ENCODE measurements around the gene CALM1. TPM values are rescaled to one million over a fixed set of nuclear protein-coding genes. Genes with fewer than 3 reads are reported as not detected.

Gene CALM1
- total RNA-seq, 6 donors from 2014 or later, result 186 to 586 (median 415) TPM

- H3K27me3 ChIP-seq, result no peaks in the 10 kb centered on the region
- no peak overlapping the region for H3K4me3 ChIP-seq
- ATAC-seq (ENCODE audit: low FRiP score in 2 of 2) (no peak), DNase-seq (peak in 1 of 2 donors; percentile 20)
- TF ChIP-seq CTCF (IDR thresholded peaks at IDR 0.05), result no peak
- TF ChIP-seq POLR2A (IDR thresholded peaks at IDR 0.05), result no peak
- no peak for TF ChIP-seq POLR2AphosphoS5 (IDR thresholded peaks at IDR 0.05)
- TF ChIP-seq EP300 (IDR thresholded peaks at IDR 0.05), result no peak
- peaks cover 0 to 10% (median 3%) of the 10 kb centered on the region in 4 donors for H3K4me1 ChIP-seq
- peaks cover 0 to 12% (median 1%) of the 10 kb centered on the region in 4 donors for H3K9me3 ChIP-seq
- 92 to 96% methylated on average over 13 of the region's 13 CpGs for WGBS, 2 donors
- H3K36me3 ChIP-seq, result no peaks in the 10 kb centered on the region
- H3K27ac ChIP-seq, result no peak overlapping the region
Measured at GRCh38 chr14:90451443-90451842, 54.6 kb downstream of the CALM1 start.

DNA sequence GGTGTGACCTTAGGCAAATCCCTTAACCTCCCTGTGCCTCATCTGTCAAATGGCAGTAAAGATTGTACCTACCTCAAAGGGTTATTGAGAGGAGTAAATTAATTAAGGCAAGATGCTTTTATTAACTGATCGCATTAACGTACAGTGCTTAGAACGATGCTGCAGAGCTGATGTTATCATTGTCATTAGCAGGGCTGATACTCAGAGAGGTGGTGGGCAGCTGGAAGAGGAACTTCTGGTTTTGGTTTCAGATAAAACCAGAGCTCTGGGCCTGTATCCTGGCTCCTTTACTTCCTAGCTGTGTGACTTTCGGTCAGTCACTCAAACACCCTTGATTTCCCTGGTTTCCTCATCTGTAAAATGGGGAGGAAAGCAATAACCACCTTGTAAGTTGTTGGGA lies 55.1 kb downstream of the CALM1 start:
- WGBS, 2 donors, result 59 to 62% methylated on average over 4 of the region's 4 CpGs
- Histone ChIP-seq H3K27me3 (no peaks in the 10 kb centered on the region), H3K27ac (no peak overlapping the region), H3K4me1 (peaks cover 0 to 10% (median 3%) of the 10 kb centered on the region in 4 donors), H3K36me3 (no peaks in the 10 kb centered on the region), H3K4me3 (no peak overlapping the region), H3K9me3 (peaks cover 0 to 12% (median 1%) of the 10 kb centered on the region in 4 donors)
- TF ChIP-seq POLR2A (IDR thresholded peaks at IDR 0.05) (no peak), CTCF (IDR thresholded peaks at IDR 0.05) (no peak), POLR2AphosphoS5 (IDR thresholded peaks at IDR 0.05) (no peak), EP300 (IDR thresholded peaks at IDR 0.05) (no peak)
- DNase-seq, result no peak
- no peak for ATAC-seq (ENCODE audit: low FRiP score in 2 of 2)

GRCh38 chr14:90452366-90452765 lies 55.5 kb downstream of the CALM1 start:
- no peaks in the 10 kb centered on the region for H3K36me3 ChIP-seq
- H3K9me3 ChIP-seq, result peaks cover 0 to 10% (median 0%) of the 10 kb centered on the region in 4 donors
- H3K4me1 ChIP-seq, result peaks cover 0 to 10% (median 3%) of the 10 kb centered on the region in 4 donors
- no peak overlapping the region for H3K27ac ChIP-seq
- no peak for DNase-seq
- ATAC-seq (ENCODE audit: low FRiP score in 2 of 2), result no peak
- TF ChIP-seq POLR2A (IDR thresholded peaks at IDR 0.05), result no peak
- TF ChIP-seq EP300 (IDR thresholded peaks at IDR 0.05), result no peak
- TF ChIP-seq POLR2AphosphoS5 (IDR thresholded peaks at IDR 0.05), result no peak
- TF ChIP-seq CTCF (IDR thresholded peaks at IDR 0.05), result no peak
- no peak overlapping the region for H3K4me3 ChIP-seq
- 69 to 87% methylated on average over 6 of the region's 6 CpGs for WGBS, 2 donors
- no peaks in the 10 kb centered on the region for H3K27me3 ChIP-seq

DNA sequence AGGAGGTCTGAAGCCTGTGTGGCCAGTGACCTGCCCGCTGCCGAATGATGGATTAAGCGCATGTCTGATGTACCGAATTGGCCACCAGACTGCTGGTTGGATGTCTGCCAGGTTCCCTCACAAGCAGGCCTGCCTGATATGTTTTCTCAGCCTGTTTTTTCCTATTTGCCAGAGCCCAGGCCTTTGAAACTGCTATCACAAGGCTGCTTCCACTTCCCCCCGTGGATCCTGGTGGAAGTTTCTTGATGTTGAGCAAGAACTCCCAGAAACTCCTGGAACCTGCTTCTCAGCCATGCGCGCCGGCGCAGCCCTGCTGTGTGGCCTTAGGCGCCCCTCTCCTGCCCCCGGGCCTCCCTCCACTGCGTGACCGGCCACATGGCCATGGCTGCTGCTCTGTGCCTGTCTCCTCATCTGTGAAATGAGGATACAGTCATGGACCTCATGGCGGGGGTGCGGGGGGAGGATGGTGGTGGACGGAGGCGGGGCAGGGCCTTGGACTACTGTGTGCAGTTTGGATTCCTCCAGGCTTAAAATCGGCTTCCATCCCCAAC lies 56.6 kb downstream of the CALM1 start:
- no peaks in the 10 kb centered on the region for H3K27me3 ChIP-seq
- TF ChIP-seq EP300 (IDR thresholded peaks at IDR 0.05) (no peak), POLR2AphosphoS5 (IDR thresholded peaks at IDR 0.05) (no peak), CTCF (IDR thresholded peaks at IDR 0.05) (no peak), POLR2A (IDR thresholded peaks at IDR 0.05) (no peak)
- no peak overlapping the region for H3K27ac ChIP-seq
- H3K36me3 ChIP-seq, result no peaks in the 10 kb centered on the region
- H3K9me3 ChIP-seq, result no peaks in the 10 kb centered on the region
- ATAC-seq (ENCODE audit: low FRiP score in 2 of 2) (peak in 1 of 2 donors; percentile 9), DNase-seq (peak in 1 of 2 donors; percentile 81)
- H3K4me1 ChIP-seq, result peaks cover 0 to 10% (median 3%) of the 10 kb centered on the region in 4 donors
- 63 to 74% methylated on average over 12 to 18 of the region's 18 CpGs for WGBS, 2 donors
- H3K4me3 ChIP-seq, result no peak overlapping the region
